ENCODE results near the gene SIRPA. TPM values are rescaled to one million over a fixed set of nuclear protein-coding genes. Genes with fewer than 3 reads are reported as not detected.

SIRPA gene
- total and polyA plus RNA-seq, 2 of the 4 experiments (the other 2 are of a cell fraction), result 9.9 to 40.2 TPM

DNA sequence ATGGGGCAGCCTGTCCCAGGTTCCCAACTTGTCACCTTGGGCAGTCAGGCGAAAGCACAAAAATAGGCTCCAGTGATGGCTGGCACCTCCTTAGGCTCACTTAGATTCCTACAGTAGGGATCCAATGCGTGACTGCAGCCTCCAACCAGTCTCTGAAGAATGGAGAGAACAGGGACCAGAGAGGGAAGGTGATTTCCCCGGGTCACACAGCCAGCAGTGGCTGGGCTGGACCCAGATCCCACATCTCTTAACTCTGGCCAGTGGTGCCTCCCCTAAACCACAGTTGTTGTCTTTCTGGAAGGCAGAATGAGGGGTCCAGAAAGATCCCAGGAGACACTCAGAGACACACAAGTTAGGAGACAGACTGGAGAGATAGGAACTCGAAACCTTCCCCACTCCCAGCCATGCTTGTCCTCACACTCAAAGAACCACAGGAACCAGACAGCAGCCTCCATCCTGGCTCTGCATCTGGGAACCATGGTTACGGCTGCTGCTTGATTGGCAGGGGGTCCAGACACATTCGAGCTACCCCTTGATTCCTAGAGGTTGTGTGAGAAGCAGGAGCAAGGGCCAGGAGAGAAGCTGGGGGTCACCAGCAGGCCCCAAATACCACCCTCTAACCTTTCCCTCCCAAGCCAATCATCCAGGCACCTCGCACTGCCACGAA lies 33.1 kb upstream of the SIRPA start:
- no peak overlapping the region for H3K4me2 ChIP-seq (ENCODE audit: low read depth, low read length)
- H2BK20ac ChIP-seq (ENCODE audit: low read depth, low read length), result no peak overlapping the region
- H4K20me1 ChIP-seq (ENCODE audit: insufficient read depth, low read length), result no peaks in the 10 kb centered on the region
- H3K27me3 ChIP-seq (ENCODE audit: control insufficient read depth, insufficient read depth, low read length), result peaks cover 11% of the 10 kb centered on the region
- intact Hi-C loops (cut with micrococcal nuclease), result no loop called here
- no peak overlapping the region for H3K27ac ChIP-seq (ENCODE audit: insufficient read depth, low read length)
- no peak overlapping the region for H3K4me3 ChIP-seq (ENCODE audit: insufficient read depth, low read depth, low read length)
- ATAC-seq (ENCODE audit: low read depth) (no peak), DNase-seq (no peak)
- H2AK5ac ChIP-seq (ENCODE audit: low read depth, low read length), result no peak overlapping the region
- H4K5ac ChIP-seq (ENCODE audit: low read depth, low read length), result no peak overlapping the region
- 0 out of 2 replicates have a peak, but pooled peaks cover 3% of the 10 kb centered on the region for H3K9me1 ChIP-seq (ENCODE audit: insufficient read depth, low read length)
- 0 out of 2 replicates have a peak overlapping the region, but pooled peaks have one; percentile 13 for H2BK120ac ChIP-seq (ENCODE audit: low read depth, low read length)
- no peak overlapping the region for H2BK15ac ChIP-seq (ENCODE audit: low read depth, low read length)
- dilution Hi-C loops (cut with HindIII; ENCODE audit: low sequenced_read_pairs, unreplicated experiment), result no loop called here
- no peaks in the 10 kb centered on the region for H3K36me3 ChIP-seq (ENCODE audit: control insufficient read depth, insufficient read depth, low read length)
- H4K91ac ChIP-seq (ENCODE audit: insufficient read depth, low read depth, low read length), result no peak overlapping the region
- H3K9ac ChIP-seq (ENCODE audit: low read depth, low read length), result no peak overlapping the region
- H2AK9ac ChIP-seq (replicated peaks; ENCODE audit: low read depth, low read length, poor library complexity), result no peak overlapping the region
- peaks cover 8% of the 10 kb centered on the region for H3K4me1 ChIP-seq (ENCODE audit: control insufficient read depth, insufficient read depth, low read length)
- H2BK5ac ChIP-seq (ENCODE audit: low read depth, low read length, poor library complexity, severe bottlenecking), result no peak overlapping the region
- no TSS peak for BruUV-seq (replicated peaks)
- peak overlapping the region; percentile 13; the same call in 1 of the 2 replicates for H3K4ac ChIP-seq (ENCODE audit: low read depth, low read length)
- in situ Hi-C loops (cut with MboI; ENCODE audit: low sequenced_read_pairs), result no loop called here
- no CpG with 5 or more reads among the region's 8 CpGs for WGBS, 2 experiments (ENCODE audit: extremely low coverage in 2 of 2, insufficient read length in 1 of 2)
- H2AFZ ChIP-seq (replicated peaks; ENCODE audit: low read length, poor library complexity), result no peak overlapping the region
- peaks cover 2% of the 10 kb centered on the region; the same call in 1 of the 2 replicates for H3K9me3 ChIP-seq (ENCODE audit: control insufficient read depth, insufficient read depth, low read length)
- H3K23ac ChIP-seq (ENCODE audit: low read depth, low read length), result no peak overlapping the region
- H3K18ac ChIP-seq (ENCODE audit: low read depth, low read length), result no peak overlapping the region
- POLR2A ChIA-PET (ENCODE audit: unreplicated experiment), result no interaction called here
- H3K79me1 ChIP-seq (ENCODE audit: low read depth in 1 of 2, low read length in 2 of 2), result no peaks in the 10 kb centered on the region
- H4K8ac ChIP-seq (ENCODE audit: low read depth in 2 of 2, low read length in 2 of 2), result no peak overlapping the region
- H3K56ac ChIP-seq (ENCODE audit: extremely low read depth, insufficient read depth, low read length), result no peak overlapping the region
- H3K14ac ChIP-seq (replicated peaks; ENCODE audit: low read depth, low read length), result no peak overlapping the region
- CTCF ChIA-PET, result no interaction called here
- TF ChIP-seq POLR2A (IDR thresholded peaks at IDR 0.05; ENCODE audit: low read depth, low read length) (no peak), MAFK (IDR thresholded peaks at IDR 0.05; ENCODE audit: low read depth, low read length) (no peak), NFE2L2 (IDR thresholded peaks at IDR 0.05; ENCODE audit: low read depth, low read length) (no peak), MAZ (IDR thresholded peaks at IDR 0.05; ENCODE audit: borderline replicate concordance, low read depth, low read length) (no peak)
- TF ChIP-seq, protein P1, sequence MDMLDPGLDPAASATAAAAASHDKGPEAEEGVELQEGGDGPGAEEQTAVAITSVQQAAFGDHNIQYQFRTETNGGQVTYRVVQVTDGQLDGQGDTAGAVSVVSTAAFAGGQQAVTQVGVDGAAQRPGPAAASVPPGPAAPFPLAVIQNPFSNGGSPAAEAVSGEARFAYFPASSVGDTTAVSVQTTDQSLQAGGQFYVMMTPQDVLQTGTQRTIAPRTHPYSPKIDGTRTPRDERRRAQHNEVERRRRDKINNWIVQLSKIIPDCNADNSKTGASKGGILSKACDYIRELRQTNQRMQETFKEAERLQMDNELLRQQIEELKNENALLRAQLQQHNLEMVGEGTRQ (IDR thresholded peaks at IDR 0.05; ENCODE audit: low read depth, low read length), result no peak
